ENCODE measurements around the gene DMXL2. TPM values are rescaled to one million over a fixed set of nuclear protein-coding genes. Genes with fewer than 3 reads are reported as not detected.
"Not testable (repeated sequence)": the region's sequence is repeated elsewhere in the genome, so short reads cannot be mapped to it uniquely, and the experiment has no call there.

DMXL2 gene
- total and polyA plus RNA-seq, 5 donors from 2014 or later = 0.15 to 1.4 TPM; not detected in 3

DNA sequence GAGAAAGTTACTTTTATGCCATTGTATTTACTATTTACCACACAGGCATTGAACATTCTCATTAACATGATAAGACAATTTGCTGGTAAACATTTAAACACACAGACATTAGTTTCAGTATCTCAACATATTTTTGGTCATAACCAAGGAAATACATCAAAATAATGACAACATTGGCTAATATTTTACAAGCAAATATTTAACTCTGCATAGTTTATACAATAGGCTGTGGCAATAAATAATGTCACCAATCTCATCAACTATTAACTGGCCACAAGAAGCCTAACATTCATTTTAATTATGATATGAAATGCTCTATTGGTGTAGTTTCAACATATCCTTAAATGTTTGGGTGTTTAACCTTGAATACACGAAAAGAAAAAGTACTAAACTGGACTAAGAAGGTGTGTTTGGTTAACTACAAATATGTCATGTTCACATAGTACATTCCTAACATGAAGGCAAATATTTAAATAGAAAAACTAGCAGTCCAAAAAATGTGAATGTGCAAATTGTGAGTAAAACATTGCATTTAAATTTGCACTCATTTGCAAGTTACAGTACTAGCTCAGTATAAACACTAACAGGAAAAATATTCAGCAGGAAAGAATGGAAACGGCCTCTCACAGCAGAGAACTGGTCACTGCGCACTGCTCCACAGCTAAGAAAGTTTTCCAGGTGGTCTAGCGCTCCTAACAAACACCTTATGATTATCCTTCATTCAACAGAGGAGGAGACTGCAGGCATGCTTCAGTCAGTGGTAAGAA, 174.5 kb downstream of the DMXL2 start:
- H3K27ac ChIP-seq (ENCODE audit: insufficient read depth, low read length, poor library complexity, severe bottlenecking) = no peak overlapping the region
- Mint-ChIP-seq H3K4me1 (no peaks in the 10 kb centered on the region), H3K36me3 (no peaks in the 10 kb centered on the region), H3K9me3 (peaks cover 0 to 2% (median 0%) of the 10 kb centered on the region in 7 donors), H3K4me3 (no peak overlapping the region), H3K27me3 (no peaks in the 10 kb centered on the region), H3K27ac (no peak overlapping the region)
- H3K4me1 ChIP-seq (ENCODE audit: control insufficient read depth, insufficient read depth, low read length, poor library complexity, severe bottlenecking) = no peaks in the 10 kb centered on the region
- H3K4me3 ChIP-seq (ENCODE audit: low read depth, low read length) = no peak overlapping the region
- no peak for ATAC-seq (ENCODE audit: low read depth in 2 of 2)
- no peaks in the 10 kb centered on the region for H3K27me3 ChIP-seq (ENCODE audit: control insufficient read depth, insufficient read depth, low read length)
- no peaks in the 10 kb centered on the region for H3K36me3 ChIP-seq (ENCODE audit: control insufficient read depth, insufficient read depth, low read length)
- H3K9me3 ChIP-seq (ENCODE audit: control insufficient read depth in 2 of 2, low read length in 2 of 2) = no peaks in the 10 kb centered on the region
- DNase-seq = no peak

DNA sequence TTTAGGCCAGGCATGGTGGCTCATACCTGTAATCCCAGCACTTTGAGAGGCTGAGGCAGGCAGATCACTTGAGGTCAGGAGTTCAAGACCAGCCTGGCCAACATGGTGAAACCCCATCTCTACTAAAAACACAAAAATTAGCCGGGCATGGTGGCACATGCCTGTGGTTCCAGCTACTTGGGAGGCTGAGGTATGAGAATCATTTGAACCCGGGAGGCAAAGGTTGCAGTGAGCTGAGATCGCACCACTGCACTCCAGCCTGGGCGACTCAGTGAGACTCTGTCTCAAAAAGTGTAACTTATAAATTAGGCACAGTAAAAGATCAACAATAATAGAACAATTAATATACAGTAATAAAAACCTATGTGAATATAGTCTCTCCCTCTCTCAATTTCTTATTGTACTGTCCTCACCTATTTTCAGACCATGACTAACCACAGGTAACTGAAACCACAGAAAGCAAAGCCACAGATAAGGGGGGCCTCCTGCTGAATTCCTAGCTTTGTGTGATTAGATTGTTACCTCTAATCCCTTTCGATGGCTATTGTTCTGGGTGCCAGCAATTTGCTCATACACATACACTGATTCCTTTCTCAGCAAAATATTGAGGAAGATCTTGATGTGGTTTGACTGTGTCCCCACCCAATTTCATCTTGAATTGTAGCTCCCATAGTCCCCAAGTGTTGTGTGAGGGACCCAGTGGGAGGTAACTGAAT, 176.4 kb downstream of the DMXL2 start:
- not testable (repeated sequence) for H3K4me1 ChIP-seq (ENCODE audit: control insufficient read depth, insufficient read depth, low read length, poor library complexity, severe bottlenecking); H3K27ac ChIP-seq (ENCODE audit: insufficient read depth, low read length, poor library complexity, severe bottlenecking); H3K27ac Mint-ChIP-seq; H3K4me3 Mint-ChIP-seq; H3K27me3 ChIP-seq (ENCODE audit: control insufficient read depth, insufficient read depth, low read length); H3K36me3 Mint-ChIP-seq; H3K9me3 Mint-ChIP-seq; DNase-seq; ATAC-seq (ENCODE audit: low read depth in 2 of 2); H3K9me3 ChIP-seq (ENCODE audit: control insufficient read depth in 2 of 2, low read length in 2 of 2); H3K4me1 Mint-ChIP-seq; H3K4me3 ChIP-seq (ENCODE audit: low read depth, low read length); H3K36me3 ChIP-seq (ENCODE audit: control insufficient read depth, insufficient read depth, low read length); H3K27me3 Mint-ChIP-seq

DNA sequence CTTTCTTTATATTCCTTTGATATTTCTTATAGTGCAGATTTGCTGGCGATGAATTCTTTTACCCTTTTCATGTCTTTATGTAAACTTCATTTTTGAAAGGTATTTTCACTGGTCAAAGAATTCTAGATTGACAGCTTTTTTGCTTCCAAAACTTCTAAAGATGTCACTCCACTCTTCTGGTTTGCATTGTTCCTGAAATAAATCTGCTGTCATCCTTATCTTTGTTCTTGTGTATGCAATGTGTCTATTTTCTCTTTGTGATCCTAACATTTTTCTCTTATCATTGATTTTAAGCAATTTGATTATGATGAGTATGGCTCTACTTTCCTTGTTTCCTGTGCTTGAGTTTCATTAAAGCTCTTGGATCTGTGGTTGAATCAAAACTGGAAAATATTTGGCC, 177.8 kb downstream of the DMXL2 start:
- DNase-seq = no peak
- no peaks in the 10 kb centered on the region for H3K9me3 ChIP-seq (ENCODE audit: control insufficient read depth in 2 of 2, low read length in 2 of 2)
- peaks cover 0 to 2% (median 0%) of the 10 kb centered on the region in 7 donors for H3K9me3 Mint-ChIP-seq
- H3K27ac ChIP-seq (ENCODE audit: insufficient read depth, low read length, poor library complexity, severe bottlenecking) = no peak overlapping the region
- no peaks in the 10 kb centered on the region for H3K36me3 Mint-ChIP-seq
- H3K4me1 ChIP-seq (ENCODE audit: control insufficient read depth, insufficient read depth, low read length, poor library complexity, severe bottlenecking) = no peaks in the 10 kb centered on the region
- no peak overlapping the region for H3K4me3 Mint-ChIP-seq
- ATAC-seq (ENCODE audit: low read depth in 2 of 2) = no peak
- no peaks in the 10 kb centered on the region for H3K27me3 Mint-ChIP-seq
- H3K27ac Mint-ChIP-seq = no peak overlapping the region
- no peaks in the 10 kb centered on the region for H3K36me3 ChIP-seq (ENCODE audit: control insufficient read depth, insufficient read depth, low read length)
- H3K27me3 ChIP-seq (ENCODE audit: control insufficient read depth, insufficient read depth, low read length) = no peaks in the 10 kb centered on the region
- no peaks in the 10 kb centered on the region for H3K4me1 Mint-ChIP-seq
- H3K4me3 ChIP-seq (ENCODE audit: low read depth, low read length) = no peak overlapping the region

DNA sequence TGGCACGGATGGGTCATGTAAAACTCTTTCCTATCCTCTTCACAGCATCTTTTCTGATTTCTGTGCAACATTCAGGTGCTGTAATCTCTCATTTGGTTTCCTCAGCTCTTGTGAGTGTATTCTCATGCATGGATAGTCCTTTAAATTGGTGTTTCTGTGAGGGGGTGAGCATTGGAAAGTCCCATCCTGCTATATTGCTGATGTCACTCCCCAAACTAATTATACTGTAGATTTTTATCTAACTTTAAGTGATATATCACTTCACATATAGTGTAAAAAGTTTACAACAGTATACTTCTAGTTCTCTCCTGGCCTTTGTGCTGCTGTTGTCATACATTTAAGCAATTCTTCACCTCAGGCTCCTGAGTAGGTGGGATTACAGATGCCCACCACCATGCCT, 178.5 kb downstream of the DMXL2 start:
- H3K27me3 Mint-ChIP-seq = no peaks in the 10 kb centered on the region

DNA sequence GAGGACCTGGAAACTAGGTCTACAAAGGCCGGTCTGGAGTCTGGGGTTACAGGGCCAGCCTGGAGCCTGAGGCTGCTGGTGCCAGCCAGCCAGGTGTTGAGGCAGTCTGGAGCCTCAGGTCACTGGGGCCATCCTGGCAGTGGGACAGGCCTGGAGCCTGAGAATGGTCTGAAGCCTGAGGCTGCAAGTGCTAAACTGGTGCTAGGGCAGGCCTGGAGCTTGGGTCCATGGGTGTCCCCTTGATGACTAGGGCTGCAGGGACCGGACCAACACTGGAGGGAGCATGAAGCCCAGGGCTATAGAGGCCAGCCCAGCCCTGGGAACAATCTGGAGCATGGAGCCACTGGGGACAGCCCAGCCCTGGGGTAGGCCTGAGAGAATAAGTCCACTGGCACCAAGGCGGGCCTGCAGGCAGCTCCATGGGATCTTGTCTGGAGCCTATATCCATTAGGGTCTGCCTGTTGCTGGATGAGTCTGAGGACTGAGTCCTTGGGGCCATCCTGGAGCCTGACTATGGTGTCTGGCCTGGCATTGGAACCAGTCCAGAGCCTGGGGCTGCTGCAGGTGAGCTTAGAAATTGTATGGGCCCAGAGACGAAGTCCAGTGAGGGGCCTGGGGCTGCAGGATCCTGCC, 179.2 kb downstream of the DMXL2 start:
- H3K36me3 ChIP-seq (ENCODE audit: control insufficient read depth, insufficient read depth, low read length) = no peaks in the 10 kb centered on the region
- DNase-seq (no peak), ATAC-seq (ENCODE audit: low read depth in 2 of 2) (no peak)
- Mint-ChIP-seq H3K27ac (no peak overlapping the region), H3K4me1 (no peaks in the 10 kb centered on the region), H3K4me3 (no peak overlapping the region), H3K27me3 (peaks cover 2% of the 10 kb centered on the region), H3K9me3 (peaks cover 0 to under 1% (median 0%) of the 10 kb centered on the region in 7 donors), H3K36me3 (no peaks in the 10 kb centered on the region)
- no peaks in the 10 kb centered on the region for H3K27me3 ChIP-seq (ENCODE audit: control insufficient read depth, insufficient read depth, low read length)
- H3K4me3 ChIP-seq (ENCODE audit: low read depth, low read length) = no peak overlapping the region
- no peaks in the 10 kb centered on the region for H3K4me1 ChIP-seq (ENCODE audit: control insufficient read depth, insufficient read depth, low read length, poor library complexity, severe bottlenecking)
- H3K9me3 ChIP-seq (ENCODE audit: control insufficient read depth in 2 of 2, low read length in 2 of 2) = no peaks in the 10 kb centered on the region
- no peak overlapping the region for H3K27ac ChIP-seq (ENCODE audit: insufficient read depth, low read length, poor library complexity, severe bottlenecking)

More for the DNA sequence above, 178.5 kb downstream of the DMXL2 start:
- H3K36me3 ChIP-seq (ENCODE audit: control insufficient read depth, insufficient read depth, low read length) = no peaks in the 10 kb centered on the region
- no peak for ATAC-seq (ENCODE audit: low read depth in 2 of 2)
- DNase-seq = no peak
- no peak overlapping the region for H3K27ac Mint-ChIP-seq
- no peak overlapping the region for H3K27ac ChIP-seq (ENCODE audit: insufficient read depth, low read length, poor library complexity, severe bottlenecking)
- no peaks in the 10 kb centered on the region for H3K36me3 Mint-ChIP-seq
- H3K4me1 ChIP-seq (ENCODE audit: control insufficient read depth, insufficient read depth, low read length, poor library complexity, severe bottlenecking) = no peaks in the 10 kb centered on the region
- no peak overlapping the region for H3K4me3 ChIP-seq (ENCODE audit: low read depth, low read length)
- H3K9me3 ChIP-seq (ENCODE audit: control insufficient read depth in 2 of 2, low read length in 2 of 2) = no peaks in the 10 kb centered on the region
- H3K4me3 Mint-ChIP-seq = no peak overlapping the region
- H3K4me1 Mint-ChIP-seq = no peaks in the 10 kb centered on the region
- no peaks in the 10 kb centered on the region for H3K27me3 ChIP-seq (ENCODE audit: control insufficient read depth, insufficient read depth, low read length)
- H3K9me3 Mint-ChIP-seq = no peaks in the 10 kb centered on the region

DNA sequence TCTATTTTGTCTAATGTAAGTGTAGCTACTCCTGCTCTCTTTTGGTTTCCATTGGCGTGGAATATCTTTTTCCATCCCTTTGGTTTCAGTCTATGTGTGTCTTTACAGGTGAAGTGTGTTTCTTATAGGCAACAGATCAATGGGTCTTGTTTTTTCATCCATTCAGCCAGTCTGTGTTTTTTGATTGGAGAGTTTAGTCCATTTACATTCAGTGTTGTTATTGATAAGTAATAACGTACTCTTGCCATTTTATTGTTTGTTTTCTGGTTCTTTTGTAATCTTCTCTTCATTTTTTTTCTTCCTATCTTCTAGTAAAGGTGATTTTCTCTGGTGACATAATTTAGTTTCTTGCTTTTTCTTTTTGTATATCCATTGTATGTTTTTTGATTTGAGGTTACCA, 184.0 kb downstream of the DMXL2 start:
- ATAC-seq (ENCODE audit: low read depth in 2 of 2) = no peak
- Histone ChIP-seq H3K27ac (ENCODE audit: insufficient read depth, low read length, poor library complexity, severe bottlenecking) (no peak overlapping the region), H3K27me3 (ENCODE audit: control insufficient read depth, insufficient read depth, low read length) (no peaks in the 10 kb centered on the region), H3K4me1 (ENCODE audit: control insufficient read depth, insufficient read depth, low read length, poor library complexity, severe bottlenecking) (no peaks in the 10 kb centered on the region), H3K36me3 (ENCODE audit: control insufficient read depth, insufficient read depth, low read length) (no peaks in the 10 kb centered on the region), H3K4me3 (ENCODE audit: low read depth, low read length) (no peak overlapping the region), H3K9me3 (ENCODE audit: control insufficient read depth in 2 of 2, low read length in 2 of 2) (no peaks in the 10 kb centered on the region)
- H3K27me3 Mint-ChIP-seq = peaks cover 14% of the 10 kb centered on the region
- peaks cover 0 to 3% (median 0%) of the 10 kb centered on the region in 7 donors for H3K9me3 Mint-ChIP-seq
- H3K36me3 Mint-ChIP-seq = no peaks in the 10 kb centered on the region
- H3K4me3 Mint-ChIP-seq = no peak overlapping the region
- H3K4me1 Mint-ChIP-seq = no peaks in the 10 kb centered on the region
- DNase-seq = no peak
- no peak overlapping the region for H3K27ac Mint-ChIP-seq

DNA sequence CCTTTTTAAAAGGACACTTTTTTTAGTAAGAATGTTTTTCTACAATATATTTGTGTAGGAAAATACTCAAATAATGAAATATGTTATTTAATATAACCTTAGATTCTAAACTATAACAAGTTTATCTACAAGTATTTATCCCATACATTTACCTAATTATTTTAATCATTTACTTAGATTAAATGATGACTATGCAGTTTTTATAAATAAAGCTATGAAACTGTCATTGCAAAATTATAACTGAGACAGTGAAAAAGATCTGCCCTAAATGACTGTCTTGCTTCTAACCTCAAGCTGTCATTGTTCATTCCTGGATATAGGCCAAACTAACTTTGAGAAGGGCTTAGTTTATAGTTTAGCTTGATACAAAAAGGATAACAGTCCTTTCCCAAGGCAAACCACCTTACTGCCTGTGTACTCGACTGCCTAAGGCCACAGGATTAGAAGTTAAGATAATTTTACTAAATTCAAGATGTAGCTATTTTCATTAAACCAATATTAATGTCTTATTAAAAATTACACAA, 197.0 kb downstream of the DMXL2 start:
- Histone ChIP-seq H3K27ac (ENCODE audit: insufficient read depth, low read length, poor library complexity, severe bottlenecking) (no peak overlapping the region), H3K9me3 (ENCODE audit: control insufficient read depth in 2 of 2, low read length in 2 of 2) (no peaks in the 10 kb centered on the region), H3K36me3 (ENCODE audit: control insufficient read depth, insufficient read depth, low read length) (no peaks in the 10 kb centered on the region), H3K27me3 (ENCODE audit: control insufficient read depth, insufficient read depth, low read length) (no peaks in the 10 kb centered on the region), H3K4me1 (ENCODE audit: control insufficient read depth, insufficient read depth, low read length, poor library complexity, severe bottlenecking) (no peaks in the 10 kb centered on the region), H3K4me3 (ENCODE audit: low read depth, low read length) (no peak overlapping the region)
- H3K4me1 Mint-ChIP-seq = no peaks in the 10 kb centered on the region
- H3K4me3 Mint-ChIP-seq = no peak overlapping the region
- H3K27me3 Mint-ChIP-seq = no peaks in the 10 kb centered on the region
- H3K27ac Mint-ChIP-seq = no peak overlapping the region
- no peak for DNase-seq
- no peak for ATAC-seq (ENCODE audit: low read depth in 2 of 2)
- no peaks in the 10 kb centered on the region for H3K36me3 Mint-ChIP-seq
- peaks cover 0 to 3% (median 0%) of the 10 kb centered on the region in 7 donors for H3K9me3 Mint-ChIP-seq
